T-helper 1 cell treated with Interleukin-12 subunit alpha and Interleukin-12 subunit beta and Interleukin-4 antibody, amounts not matched to agents 30 μg/mL and 1 μg/mL, for 36 hours (primary cell): ENCODE data around the gene PACSIN1.
A peak's percentile ranks its signal among the peaks of the same experiment; 100 is the strongest.
"Not testable (repeated sequence)": the region's sequence is repeated elsewhere in the genome, so short reads cannot be mapped to it uniquely, and the experiment has no call there.

Experiments
- H3K27ac Mint-ChIP-seq: one replicate; pipeline ENCODE4 v1.8.0; 2021; ENCODE audit warnings: mild to moderate bottlenecking, mixed read lengths
- H3K27me3 Mint-ChIP-seq: one replicate; pipeline ENCODE4 v1.8.0; 2021; ENCODE audit warnings: low read depth, mixed read lengths
- H3K36me3 Mint-ChIP-seq: one replicate; pipeline ENCODE4 v1.8.0; 2021; ENCODE audit warnings: low read depth, mixed read lengths
- H3K4me1 Mint-ChIP-seq: one replicate; pipeline ENCODE4 v1.8.0; 2021; ENCODE audit warnings: low read depth, mixed read lengths
- H3K4me3 Mint-ChIP-seq: one replicate; pipeline ENCODE4 v1.8.0; 2021; ENCODE audit warnings: mild to moderate bottlenecking, moderate library complexity, mixed read lengths
- H3K9me3 Mint-ChIP-seq: one replicate; pipeline ENCODE4 v1.8.0; 2021; ENCODE audit warnings: mixed read lengths

The PACSIN1 gene

DNA sequence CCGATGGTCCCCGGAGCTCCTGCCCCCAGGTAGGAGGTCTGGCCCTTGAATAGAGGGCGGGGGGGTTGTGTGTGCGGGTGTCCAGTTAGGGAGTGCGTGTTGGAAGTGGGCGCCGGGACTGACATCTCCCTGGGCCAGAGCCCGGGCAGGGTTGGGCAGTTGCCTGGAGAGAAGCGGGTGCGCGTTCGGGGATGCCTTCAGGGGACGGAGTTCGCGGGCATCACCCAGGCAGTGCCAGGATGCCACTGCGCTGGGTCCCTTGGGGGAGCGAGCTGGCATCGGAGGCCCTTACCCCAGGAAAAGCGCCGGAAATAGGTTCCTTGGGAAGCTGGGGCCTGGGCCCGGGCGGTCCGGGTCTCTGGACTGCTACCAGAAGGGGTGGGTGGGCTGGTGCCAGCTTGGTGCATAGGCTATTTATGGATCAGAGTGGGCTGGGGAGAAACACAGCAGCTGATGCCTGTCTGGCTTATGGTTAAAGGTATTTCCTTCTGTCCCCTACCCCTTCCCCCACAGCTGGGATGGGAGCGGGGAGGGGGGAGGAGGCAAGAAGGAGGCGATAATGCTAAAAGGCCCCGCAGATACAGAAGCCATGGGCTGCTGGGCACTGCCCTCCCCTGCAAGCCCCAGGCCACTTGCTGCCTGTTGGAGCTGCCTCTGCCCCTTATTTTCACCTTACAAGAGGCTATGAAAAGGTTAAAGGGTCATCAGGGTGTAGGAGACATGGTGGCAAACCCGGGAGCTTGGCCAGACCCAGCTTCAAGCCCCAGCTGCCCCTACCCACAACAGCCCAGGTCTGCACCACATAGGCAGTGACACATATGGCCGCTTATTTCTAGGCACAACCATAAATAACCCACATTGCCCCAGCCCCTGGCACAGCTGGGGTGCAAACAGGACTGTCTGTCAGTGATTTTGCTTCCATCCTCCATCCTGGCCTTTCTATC is 638 bp downstream of the PACSIN1 start:
- Mint-ChIP-seq H3K4me1 (peaks cover 8% of the 10 kb centered on the region), H3K27ac (no peak overlapping the region), H3K4me3 (peak overlapping the region; percentile 37), H3K36me3 (no peaks in the 10 kb centered on the region), H3K9me3 (no peaks in the 10 kb centered on the region), H3K27me3 (peaks cover 35% of the 10 kb centered on the region)

DNA sequence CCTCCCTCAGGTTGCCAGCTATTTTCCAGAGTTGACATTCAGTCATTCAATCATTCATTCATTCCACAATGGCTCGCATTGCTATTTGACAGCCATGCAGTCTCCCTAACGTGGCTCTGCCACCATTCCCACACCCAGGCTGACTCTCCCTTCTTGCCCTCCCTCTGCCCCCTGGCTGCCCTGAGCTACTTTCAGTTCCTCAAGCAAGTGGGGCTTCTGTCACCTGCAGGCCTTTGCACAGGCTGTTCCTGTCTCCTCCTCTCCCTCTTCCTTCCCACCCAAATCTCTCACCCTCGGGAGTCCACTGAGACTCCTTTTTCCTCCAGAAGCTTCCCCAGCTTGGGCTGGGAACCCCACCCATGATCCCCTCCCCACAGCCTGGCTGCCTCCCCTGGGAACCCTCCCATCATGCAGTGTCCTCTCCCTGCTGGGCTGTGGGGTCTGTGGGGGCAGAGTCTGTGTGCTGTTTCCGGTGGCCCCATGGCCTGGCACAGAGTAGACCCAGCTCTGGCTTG is 2.6 kb downstream of the PACSIN1 start:
- H3K36me3 Mint-ChIP-seq, result no peaks in the 10 kb centered on the region
- peaks cover 8% of the 10 kb centered on the region for H3K4me1 Mint-ChIP-seq
- H3K4me3 Mint-ChIP-seq, result no peak overlapping the region
- peaks cover 21% of the 10 kb centered on the region for H3K27me3 Mint-ChIP-seq
- no peaks in the 10 kb centered on the region for H3K9me3 Mint-ChIP-seq
- no peak overlapping the region for H3K27ac Mint-ChIP-seq

DNA sequence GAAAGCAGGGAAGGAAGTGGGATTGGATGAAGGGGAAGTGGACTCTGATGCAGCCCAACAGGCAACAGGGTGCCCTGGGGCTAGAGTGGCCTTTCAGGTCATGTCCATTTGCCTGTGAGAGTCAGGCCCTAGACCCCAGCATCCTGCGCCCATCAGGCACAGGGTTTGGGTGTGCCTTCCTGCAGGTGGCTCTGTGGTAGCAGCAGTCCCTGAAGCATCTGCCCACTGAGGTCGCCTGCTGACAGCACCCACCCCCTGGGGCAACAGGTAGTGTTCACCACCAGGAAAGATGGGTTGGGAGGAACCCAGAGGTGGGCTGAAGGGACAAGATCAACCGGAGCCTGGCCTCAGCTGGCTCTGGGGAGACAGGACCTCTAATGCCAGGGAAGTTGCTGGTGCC is 3.6 kb downstream of the PACSIN1 start:
- Mint-ChIP-seq H3K27ac (no peak overlapping the region), H3K9me3 (peaks cover 7% of the 10 kb centered on the region), H3K4me3 (no peak overlapping the region), H3K36me3 (no peaks in the 10 kb centered on the region), H3K27me3 (peaks cover 15% of the 10 kb centered on the region), H3K4me1 (peaks cover 8% of the 10 kb centered on the region)

DNA sequence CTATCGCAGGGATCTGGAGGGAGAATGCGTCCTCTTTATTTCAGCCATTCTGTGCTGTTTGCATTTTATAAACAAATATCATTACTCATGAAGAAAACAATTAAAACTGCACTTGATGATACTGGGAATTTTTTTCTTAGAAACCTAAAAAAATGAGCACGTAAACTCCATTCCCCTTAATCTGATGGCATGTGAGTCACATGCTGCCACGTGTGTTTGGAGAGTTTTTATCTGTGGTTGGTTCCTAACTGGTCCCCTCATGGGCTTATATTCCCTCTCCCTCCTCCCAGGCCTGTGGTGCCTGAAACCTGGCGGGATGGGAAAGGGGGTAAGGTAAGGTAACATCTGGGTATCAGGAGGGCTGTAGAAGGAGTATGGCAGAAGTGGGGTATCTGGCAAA is 6.5 kb downstream of the PACSIN1 start:
- Mint-ChIP-seq H3K27me3 (no peaks in the 10 kb centered on the region), H3K9me3 (peaks cover 7% of the 10 kb centered on the region), H3K4me1 (no peaks in the 10 kb centered on the region), H3K36me3 (no peaks in the 10 kb centered on the region), H3K4me3 (no peak overlapping the region), H3K27ac (no peak overlapping the region)

DNA sequence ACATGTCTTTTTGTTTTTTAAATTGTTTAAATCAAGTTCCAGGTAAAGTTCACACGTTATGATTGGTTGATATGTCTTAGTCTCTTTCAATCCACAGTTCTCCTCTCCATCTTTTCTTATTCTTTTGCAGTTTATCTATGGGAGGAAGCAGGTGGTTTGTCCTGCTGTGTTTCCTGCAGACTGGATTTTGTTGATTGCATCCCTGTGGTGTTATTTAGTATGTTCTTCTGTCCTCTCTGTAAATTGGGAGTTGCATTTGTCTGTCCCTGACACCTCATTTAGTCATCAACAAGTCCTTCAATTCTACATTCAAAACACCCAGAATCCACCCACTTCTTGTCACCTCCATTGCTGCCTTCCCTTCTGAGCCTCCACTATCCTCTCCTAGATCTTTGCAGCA is 8.1 kb downstream of the PACSIN1 start:
- H3K27me3 Mint-ChIP-seq, result no peaks in the 10 kb centered on the region
- H3K27ac Mint-ChIP-seq, result no peak overlapping the region
- peaks cover 7% of the 10 kb centered on the region for H3K9me3 Mint-ChIP-seq
- no peaks in the 10 kb centered on the region for H3K36me3 Mint-ChIP-seq
- H3K4me1 Mint-ChIP-seq, result no peaks in the 10 kb centered on the region
- H3K4me3 Mint-ChIP-seq, result no peak overlapping the region

DNA sequence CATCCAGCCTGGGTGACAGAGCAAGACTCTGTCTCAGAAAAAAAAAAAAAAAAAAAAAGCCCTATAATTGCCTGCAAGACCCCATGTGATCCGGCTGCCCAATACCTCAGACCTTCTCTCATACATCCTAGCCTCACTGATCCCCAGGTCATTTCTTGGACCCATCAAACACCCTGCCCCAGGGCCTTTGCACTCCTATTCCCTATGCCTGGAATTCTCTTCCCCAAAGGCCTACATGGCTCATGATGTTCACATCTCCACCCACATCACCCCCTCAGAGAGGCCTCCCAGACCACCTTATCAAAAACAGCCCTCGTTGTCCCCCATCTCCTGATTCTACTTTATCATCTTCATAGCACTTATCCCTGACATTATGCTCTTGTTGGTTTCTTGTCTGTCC is 8.9 kb downstream of the PACSIN1 start:
- Mint-ChIP-seq H3K27ac (no peak overlapping the region), H3K4me1 (no peaks in the 10 kb centered on the region), H3K4me3 (no peak overlapping the region), H3K9me3 (peaks cover 7% of the 10 kb centered on the region), H3K36me3 (no peaks in the 10 kb centered on the region), H3K27me3 (no peaks in the 10 kb centered on the region)

DNA sequence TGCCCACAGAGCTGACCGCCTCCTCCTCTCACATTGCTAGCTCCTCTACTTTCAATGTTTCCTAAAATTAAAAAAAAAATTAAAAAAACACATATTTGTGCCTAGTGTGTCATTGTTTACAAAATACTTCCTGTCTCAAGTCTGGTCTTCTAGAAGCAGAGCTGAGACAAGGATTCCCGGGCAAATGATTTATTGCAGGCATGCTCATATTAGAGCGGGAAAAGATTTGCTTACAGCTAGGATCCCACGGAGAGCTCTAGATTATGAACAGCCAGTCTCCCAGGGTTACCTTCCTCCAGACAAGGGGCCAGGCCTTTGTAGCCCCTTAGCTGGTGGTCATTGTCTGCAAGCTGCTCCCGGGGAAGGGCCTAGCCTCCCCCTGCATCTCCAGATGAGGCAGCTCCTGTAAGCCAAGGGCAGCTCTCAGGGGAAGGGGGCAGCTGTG is 9.4 kb downstream of the PACSIN1 start:
- H3K27me3 Mint-ChIP-seq, result no peaks in the 10 kb centered on the region
- H3K4me3 Mint-ChIP-seq, result no peak overlapping the region
- H3K9me3 Mint-ChIP-seq, result peaks cover 7% of the 10 kb centered on the region
- H3K4me1 Mint-ChIP-seq, result no peaks in the 10 kb centered on the region
- no peak overlapping the region for H3K27ac Mint-ChIP-seq
- H3K36me3 Mint-ChIP-seq, result no peaks in the 10 kb centered on the region

DNA sequence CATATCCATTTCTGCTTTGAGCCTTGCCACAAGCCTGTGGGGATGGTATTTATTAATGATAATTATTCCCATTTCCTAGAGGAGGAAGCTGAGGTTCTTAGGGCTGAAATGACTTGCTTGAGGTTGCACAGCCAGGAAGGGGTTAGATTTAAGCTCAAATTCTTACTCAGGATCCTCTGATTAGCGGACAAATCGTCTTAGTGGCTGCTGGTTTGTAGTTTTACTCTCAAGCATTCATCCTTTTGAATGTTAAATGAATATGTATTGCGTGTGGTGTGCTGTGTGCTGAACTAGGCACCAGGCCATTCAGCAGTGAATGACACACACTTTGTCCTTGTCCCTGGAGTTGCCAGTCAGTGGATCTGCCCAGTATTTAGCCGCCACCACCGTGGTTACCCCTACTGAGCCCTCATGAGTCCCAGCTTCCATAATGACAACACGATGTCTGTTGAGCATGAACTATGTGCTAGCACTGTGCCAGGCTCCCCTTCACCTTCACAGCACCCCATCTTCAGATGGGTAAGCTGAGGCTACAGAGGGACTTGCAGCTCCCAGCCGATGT is 10.0 kb downstream of the PACSIN1 start:
- Mint-ChIP-seq H3K27ac (no peak overlapping the region), H3K27me3 (peaks cover under 1% of the 10 kb centered on the region)

DNA sequence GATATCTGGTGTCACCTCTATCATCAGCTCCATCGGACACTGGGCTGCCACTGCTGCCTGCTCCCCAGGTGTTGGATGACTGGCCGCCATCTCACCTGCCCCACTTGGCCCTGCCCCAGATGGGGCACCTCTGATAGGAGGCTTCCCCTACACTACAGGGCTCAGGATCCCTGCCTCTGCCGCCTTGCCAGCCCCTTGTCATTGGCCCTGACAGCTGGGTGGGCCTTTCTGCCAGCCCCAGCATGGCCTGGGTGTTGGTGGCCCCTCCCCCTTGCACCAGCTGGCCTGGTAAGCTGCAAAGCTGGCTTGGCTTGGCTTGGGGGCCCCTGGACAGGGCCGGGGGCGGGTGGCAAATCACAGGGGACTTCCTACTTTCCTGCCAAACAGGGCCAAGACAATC is 10.6 kb downstream of the PACSIN1 start:
- Mint-ChIP-seq H3K27me3 (peaks cover 3% of the 10 kb centered on the region), H3K9me3 (peaks cover 7% of the 10 kb centered on the region), H3K4me3 (no peak overlapping the region), H3K27ac (no peak overlapping the region), H3K4me1 (no peaks in the 10 kb centered on the region), H3K36me3 (no peaks in the 10 kb centered on the region)

More for the DNA sequence above, 10.0 kb downstream of the PACSIN1 start:
- Mint-ChIP-seq H3K4me3 (no peak overlapping the region), H3K36me3 (no peaks in the 10 kb centered on the region), H3K9me3 (peaks cover 7% of the 10 kb centered on the region), H3K4me1 (no peaks in the 10 kb centered on the region)

DNA sequence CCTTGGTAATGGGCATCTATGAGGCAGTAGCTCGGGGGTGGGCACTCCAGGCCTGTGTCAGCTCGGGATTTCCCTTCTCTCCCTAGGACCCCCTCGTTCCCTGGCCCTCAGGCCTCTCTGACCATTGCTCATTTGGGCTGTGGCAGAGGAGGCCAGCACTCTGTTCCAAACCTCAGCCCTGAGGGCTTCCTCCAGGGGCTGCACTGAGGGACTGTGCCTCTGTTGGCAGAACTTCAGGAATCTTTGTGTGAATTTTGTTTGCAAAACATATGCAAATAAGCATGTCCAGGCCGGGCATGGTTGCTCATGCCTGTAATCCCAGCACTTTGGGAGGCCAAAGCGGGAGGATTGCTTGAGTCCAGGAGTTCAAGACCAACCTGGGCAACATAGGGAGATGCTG is 11.0 kb downstream of the PACSIN1 start:
- H3K36me3 Mint-ChIP-seq, result no peaks in the 10 kb centered on the region
- H3K4me3 Mint-ChIP-seq, result no peak overlapping the region
- peaks cover 7% of the 10 kb centered on the region for H3K9me3 Mint-ChIP-seq
- H3K27me3 Mint-ChIP-seq, result peaks cover 3% of the 10 kb centered on the region
- no peaks in the 10 kb centered on the region for H3K4me1 Mint-ChIP-seq
- H3K27ac Mint-ChIP-seq, result no peak overlapping the region

DNA sequence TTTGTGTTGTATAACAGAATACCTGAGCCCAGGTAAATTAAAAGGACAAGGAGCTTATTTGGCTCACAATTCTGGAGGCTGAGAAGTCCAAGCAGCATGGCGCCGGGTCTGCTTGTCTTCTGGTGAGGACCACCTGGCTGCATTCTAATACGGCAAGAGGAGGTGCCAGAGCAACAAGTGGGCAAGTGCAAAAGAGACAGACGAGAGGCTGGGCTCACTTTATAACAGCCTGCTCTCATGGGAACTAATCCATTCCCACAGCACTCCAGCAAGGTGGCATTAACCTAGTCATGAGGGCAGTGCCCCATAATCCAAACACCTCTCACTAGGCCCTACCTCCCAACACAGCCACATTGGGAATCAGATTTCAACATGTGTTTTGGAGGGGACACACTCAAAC is 12.9 kb downstream of the PACSIN1 start:
- H3K9me3 Mint-ChIP-seq, result peaks cover 6% of the 10 kb centered on the region
- H3K36me3 Mint-ChIP-seq, result no peaks in the 10 kb centered on the region
- H3K27me3 Mint-ChIP-seq, result peaks cover 3% of the 10 kb centered on the region
- H3K27ac Mint-ChIP-seq, result no peak overlapping the region
- H3K4me3 Mint-ChIP-seq, result no peak overlapping the region
- H3K4me1 Mint-ChIP-seq, result no peaks in the 10 kb centered on the region

DNA sequence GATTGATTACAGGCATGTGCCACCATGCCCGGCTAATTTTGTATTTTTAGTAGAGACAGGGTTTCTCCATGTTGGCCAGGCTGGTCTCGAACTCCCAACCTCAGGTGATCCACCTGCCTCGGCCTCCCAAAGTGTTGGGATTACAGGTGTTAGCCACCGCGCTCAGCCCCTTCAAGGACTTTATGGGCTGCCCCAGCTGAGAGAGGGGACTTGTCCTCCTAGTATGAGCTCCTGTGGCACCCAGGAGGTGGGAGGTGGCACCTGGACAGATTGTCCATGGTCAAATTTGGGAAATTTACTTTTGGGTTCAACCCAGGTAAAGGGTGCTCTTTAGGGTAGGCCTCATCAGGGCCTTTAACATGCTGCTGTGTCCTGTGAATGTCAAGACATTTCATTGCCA is 17.9 kb downstream of the PACSIN1 start:
- Mint-ChIP-seq H3K4me1 (peaks cover 28% of the 10 kb centered on the region), H3K27ac (peak overlapping the region; percentile 28)
- H3K36me3 Mint-ChIP-seq, H3K9me3 Mint-ChIP-seq, H3K27me3 Mint-ChIP-seq, H3K4me3 Mint-ChIP-seq: not testable (repeated sequence)

DNA sequence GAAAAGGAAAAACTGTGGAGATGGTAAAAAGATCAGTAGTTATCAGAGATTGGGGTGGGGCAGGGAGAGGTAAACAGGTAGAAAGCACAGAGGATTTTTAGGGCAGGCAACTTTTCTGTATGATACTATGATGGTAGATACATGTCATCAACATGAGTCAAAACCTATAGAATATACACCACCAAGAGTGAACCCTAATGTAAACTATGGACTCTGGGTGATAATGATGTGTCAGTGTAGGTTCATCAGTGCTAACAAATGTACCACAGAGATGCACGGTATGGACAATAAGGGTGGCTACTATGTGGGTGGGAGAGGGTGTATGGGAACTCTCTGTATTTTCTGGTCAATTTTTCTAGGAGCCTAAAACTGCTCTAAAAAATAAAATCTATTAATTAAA is 18.5 kb downstream of the PACSIN1 start:
- H3K27me3 Mint-ChIP-seq, result peaks cover 3% of the 10 kb centered on the region
- H3K4me3 Mint-ChIP-seq, result no peak overlapping the region
- peaks cover 28% of the 10 kb centered on the region for H3K4me1 Mint-ChIP-seq
- no peaks in the 10 kb centered on the region for H3K9me3 Mint-ChIP-seq
- H3K36me3 Mint-ChIP-seq, result no peaks in the 10 kb centered on the region
- H3K27ac Mint-ChIP-seq, result peak overlapping the region; percentile 28

DNA sequence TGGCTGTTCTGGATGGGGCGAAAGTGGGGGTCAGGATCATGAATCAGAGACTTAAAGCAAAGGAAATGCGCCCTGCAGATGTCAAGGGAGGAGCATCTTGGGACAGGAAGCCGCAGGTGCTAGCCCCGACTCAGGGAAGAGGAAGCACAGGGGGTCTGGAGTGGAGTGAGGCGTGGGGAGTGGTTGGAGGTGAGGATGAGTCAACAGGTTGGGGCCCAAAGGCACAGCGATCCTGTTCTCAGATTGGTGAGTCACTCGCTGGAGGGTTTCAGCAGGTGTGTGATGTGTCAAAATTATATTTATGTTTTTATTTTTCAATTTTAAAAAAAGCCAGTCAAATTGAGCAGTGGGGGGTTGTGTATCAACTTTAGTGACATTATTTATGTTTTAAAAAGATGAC is 19.0 kb downstream of the PACSIN1 start:
- H3K9me3 Mint-ChIP-seq, result no peaks in the 10 kb centered on the region
- no peaks in the 10 kb centered on the region for H3K36me3 Mint-ChIP-seq
- peak overlapping the region; percentile 84 for H3K27ac Mint-ChIP-seq
- H3K4me3 Mint-ChIP-seq, result peak overlapping the region; percentile 22
- peaks cover 28% of the 10 kb centered on the region for H3K4me1 Mint-ChIP-seq
- peaks cover 3% of the 10 kb centered on the region for H3K27me3 Mint-ChIP-seq
